SK-N-SH (cell line): ENCODE data around the gene LDAH.

Experiments
- GATA2 ChIP-seq: sonication (generic); formaldehyde crosslinking; IDR thresholded peaks from 2 replicates; pipeline ENCODE4 v1.5.0; 2020; ENCODE audit warnings: mild to moderate bottlenecking, missing genetic modification reagents
- TF ChIP-seq, protein P1 (sequence below): fragments of 200-600 bp; sonication (generic); IDR thresholded peaks from 2 replicates; pipeline ENCODE4 v1.6.1; 2017; ENCODE audit warnings: antibody characterized with exemption, mild to moderate bottlenecking, moderate library complexity

DNA sequence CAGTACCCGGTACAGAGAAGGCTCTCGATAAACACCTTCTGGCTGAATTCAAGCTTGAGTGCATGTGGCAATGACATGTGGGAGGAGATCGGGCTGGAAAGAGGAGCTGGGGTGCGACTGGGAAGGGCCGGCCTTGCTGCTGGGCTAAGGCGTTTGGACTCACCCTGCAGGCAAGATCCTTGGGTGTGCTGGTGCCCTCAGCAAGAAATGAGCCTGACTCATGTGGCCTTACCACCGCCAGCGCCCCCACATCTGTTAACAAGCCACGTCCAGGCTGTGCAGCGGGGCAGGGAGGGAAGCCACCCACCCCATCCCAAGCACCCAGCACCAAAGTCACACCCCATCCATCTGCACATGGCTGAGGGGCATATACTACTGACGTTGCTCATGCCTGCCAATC is 173.3 kb downstream of the LDAH start:
- TF ChIP-seq GATA2 = no peak
- TF ChIP-seq, protein P1, sequence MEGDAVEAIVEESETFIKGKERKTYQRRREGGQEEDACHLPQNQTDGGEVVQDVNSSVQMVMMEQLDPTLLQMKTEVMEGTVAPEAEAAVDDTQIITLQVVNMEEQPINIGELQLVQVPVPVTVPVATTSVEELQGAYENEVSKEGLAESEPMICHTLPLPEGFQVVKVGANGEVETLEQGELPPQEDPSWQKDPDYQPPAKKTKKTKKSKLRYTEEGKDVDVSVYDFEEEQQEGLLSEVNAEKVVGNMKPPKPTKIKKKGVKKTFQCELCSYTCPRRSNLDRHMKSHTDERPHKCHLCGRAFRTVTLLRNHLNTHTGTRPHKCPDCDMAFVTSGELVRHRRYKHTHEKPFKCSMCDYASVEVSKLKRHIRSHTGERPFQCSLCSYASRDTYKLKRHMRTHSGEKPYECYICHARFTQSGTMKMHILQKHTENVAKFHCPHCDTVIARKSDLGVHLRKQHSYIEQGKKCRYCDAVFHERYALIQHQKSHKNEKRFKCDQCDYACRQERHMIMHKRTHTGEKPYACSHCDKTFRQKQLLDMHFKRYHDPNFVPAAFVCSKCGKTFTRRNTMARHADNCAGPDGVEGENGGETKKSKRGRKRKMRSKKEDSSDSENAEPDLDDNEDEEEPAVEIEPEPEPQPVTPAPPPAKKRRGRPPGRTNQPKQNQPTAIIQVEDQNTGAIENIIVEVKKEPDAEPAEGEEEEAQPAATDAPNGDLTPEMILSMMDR = no peak
